ENCODE results near the gene KLC1. TPM values are rescaled to one million over a fixed set of nuclear protein-coding genes. Genes with fewer than 3 reads are reported as not detected.

Gene KLC1
- total and polyA plus RNA-seq, 2 of the 8 experiments (the other 6 are each of a cell fraction or from before 2014, with no cell fraction given) = 84.6 to 134 TPM

DNA sequence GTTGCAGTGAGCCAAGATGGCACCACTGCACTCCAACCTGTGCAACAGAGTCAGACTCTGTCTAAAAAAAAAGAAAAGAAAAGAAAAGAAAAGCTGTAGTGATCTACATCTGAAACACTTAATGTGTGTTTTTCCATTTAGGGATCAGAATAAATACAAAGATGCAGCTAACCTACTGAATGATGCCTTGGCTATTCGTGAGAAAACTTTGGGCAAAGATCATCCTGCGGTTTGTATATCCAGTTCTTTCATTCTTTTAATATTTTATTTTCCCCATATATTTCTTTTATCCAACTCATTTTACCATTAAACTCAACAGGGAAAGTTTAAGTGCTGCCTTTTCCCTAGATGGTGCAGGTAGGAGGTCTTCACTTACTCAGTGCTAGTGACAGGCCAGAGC lies 40.4 kb downstream of the KLC1 start:
- Histone ChIP-seq H3K9me3 (ENCODE audit: insufficient read depth in 2 of 2, low read depth in 1 of 2, low read length in 1 of 2) (no peaks in the 10 kb centered on the region), H3K79me1 (ENCODE audit: low read depth, low read length) (no peaks in the 10 kb centered on the region), H3K9ac (replicated peaks in 1 of 4; ENCODE audit: extremely low read depth in 1 of 4, low read depth in 3 of 4, low read length in 3 of 4) (no peak overlapping the region), H3K36me3 (ENCODE audit: control insufficient read depth in 2 of 4, insufficient read depth in 4 of 4, low read length in 3 of 4) (peaks cover 29 to 63% (median 48%) of the 10 kb centered on the region in 4 experiments), H3K27ac (ENCODE audit: low read depth, low read length) (no peak overlapping the region), H4K91ac (replicated peaks; ENCODE audit: insufficient read length, low read length) (no peak overlapping the region), H3K14ac (ENCODE audit: insufficient read length) (no peak overlapping the region), H3K4me2 (ENCODE audit: insufficient read depth in 1 of 2, low read depth in 2 of 2, low read length in 2 of 2) (no peak overlapping the region), H3K79me2 (ENCODE audit: control insufficient read depth in 1 of 2, insufficient read depth in 2 of 2, low read length in 2 of 2) (no peaks in the 10 kb centered on the region), H2BK5ac (ENCODE audit: low read depth, low read length) (no peak overlapping the region), H2BK15ac (ENCODE audit: low read length) (no peak overlapping the region), H2BK120ac (replicated peaks; ENCODE audit: low read depth, low read length) (no peak overlapping the region), H3K4me3 (ENCODE audit: extremely low read depth in 1 of 4, insufficient read depth in 2 of 4, low read depth in 3 of 4, low read length in 4 of 4) (no peak overlapping the region), H2BK20ac (ENCODE audit: low read length) (no peak overlapping the region), H4K5ac (ENCODE audit: insufficient read length, low read depth, low read length) (no peak overlapping the region), H2AK5ac (ENCODE audit: low read depth, low read length) (no peak overlapping the region), H2AFZ (ENCODE audit: low read length) (no peak overlapping the region), H3K56ac (replicated peaks; ENCODE audit: insufficient read length, low read depth, low read length) (no peak overlapping the region), H3K23me2 (ENCODE audit: low read depth, low read length) (no peaks in the 10 kb centered on the region), H3K4me1 (replicated peaks in 1 of 4; ENCODE audit: control insufficient read depth in 3 of 4, insufficient read depth in 4 of 4, low read length in 3 of 4) (no peaks in the 10 kb centered on the region), H3K18ac (ENCODE audit: extremely low read depth, low read length) (no peak overlapping the region), H3K27me3 (replicated peaks in 1 of 4; ENCODE audit: control insufficient read depth in 3 of 4, extremely low read depth in 1 of 4, insufficient read depth in 3 of 4, low read length in 3 of 4) (no peaks in the 10 kb centered on the region), H2BK12ac (ENCODE audit: low read depth, low read length) (no peak overlapping the region), H3K23ac (ENCODE audit: insufficient read length) (no peak overlapping the region), H4K20me1 (replicated peaks in 1 of 2; ENCODE audit: control insufficient read depth in 1 of 2, insufficient read depth in 2 of 2, low read length in 2 of 2) (peaks cover 0 to 5% of the 10 kb centered on the region in 2 experiments), H4K8ac (ENCODE audit: extremely low read depth, insufficient read depth, low read length) (no peak overlapping the region), H3K4ac (replicated peaks; ENCODE audit: insufficient read length, low read depth, low read length) (no peak overlapping the region)
- WGBS, 2 experiments (ENCODE audit: extremely low coverage in 1 of 2, insufficient coverage in 1 of 2, insufficient read length in 1 of 2, insufficient replicate concordance in 2 of 2, low coverage in 1 of 2, low lambda C conversion rate in 2 of 2, missing lambda C conversion rate in 1 of 2) = 84% methylated on average over 2 of the region's 2 CpGs; no CpG with 5 or more reads in 1 of the 2 experiments
- ChIA-PET POLR2A (ENCODE audit: partially characterized antibody) (no interaction called here), CTCF (ENCODE audit: partially characterized antibody) (interaction anchor here (3.5 kb wide), 1 partner anchor 11 kb away, joined by 13 read pairs; no protein-coding TSS in a partner anchor)
- FAIRE-seq (no peak), DNase-seq (ENCODE audit: low read depth in 1 of 2, low spot score in 2 of 2) (no peak)
- TF ChIP-seq PHF8 (conservative IDR thresholded peaks at IDR 0.05; ENCODE audit: low read depth, low read length) (no peak), CHD2 (IDR thresholded peaks at IDR 0.05; ENCODE audit: low read length) (no peak), BCL11A (IDR thresholded peaks at IDR 0.05; ENCODE audit: low read depth in 2 of 2, low read length in 2 of 2) (no peak), ASH2L (IDR thresholded peaks at IDR 0.05; ENCODE audit: low read length) (no peak), CBX8 (IDR thresholded peaks at IDR 0.05; ENCODE audit: borderline replicate concordance, low read depth, low read length) (no peak), BRCA1 (IDR thresholded peaks at IDR 0.05; ENCODE audit: low read depth, low read length) (no peak), POLR2AphosphoS5 (IDR thresholded peaks at IDR 0.05; ENCODE audit: low read depth, low read length) (no peak), NANOG (IDR thresholded peaks at IDR 0.05; ENCODE audit: insufficient read depth, low read depth, low read length, poor library complexity, severe bottlenecking) (no peak), SP2 (IDR thresholded peaks at IDR 0.05; ENCODE audit: low read length) (no peak)
- TF ChIP-seq, protein P1, sequence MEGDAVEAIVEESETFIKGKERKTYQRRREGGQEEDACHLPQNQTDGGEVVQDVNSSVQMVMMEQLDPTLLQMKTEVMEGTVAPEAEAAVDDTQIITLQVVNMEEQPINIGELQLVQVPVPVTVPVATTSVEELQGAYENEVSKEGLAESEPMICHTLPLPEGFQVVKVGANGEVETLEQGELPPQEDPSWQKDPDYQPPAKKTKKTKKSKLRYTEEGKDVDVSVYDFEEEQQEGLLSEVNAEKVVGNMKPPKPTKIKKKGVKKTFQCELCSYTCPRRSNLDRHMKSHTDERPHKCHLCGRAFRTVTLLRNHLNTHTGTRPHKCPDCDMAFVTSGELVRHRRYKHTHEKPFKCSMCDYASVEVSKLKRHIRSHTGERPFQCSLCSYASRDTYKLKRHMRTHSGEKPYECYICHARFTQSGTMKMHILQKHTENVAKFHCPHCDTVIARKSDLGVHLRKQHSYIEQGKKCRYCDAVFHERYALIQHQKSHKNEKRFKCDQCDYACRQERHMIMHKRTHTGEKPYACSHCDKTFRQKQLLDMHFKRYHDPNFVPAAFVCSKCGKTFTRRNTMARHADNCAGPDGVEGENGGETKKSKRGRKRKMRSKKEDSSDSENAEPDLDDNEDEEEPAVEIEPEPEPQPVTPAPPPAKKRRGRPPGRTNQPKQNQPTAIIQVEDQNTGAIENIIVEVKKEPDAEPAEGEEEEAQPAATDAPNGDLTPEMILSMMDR (IDR thresholded peaks at IDR 0.05; ENCODE audit: control extremely low read depth in 1 of 3, insufficient read depth in 1 of 3, low read depth in 1 of 3, low read length in 3 of 3) = no peak
